Measurements from ENCODE around the gene RPS18. TPM values are rescaled to one million over a fixed set of nuclear protein-coding genes. Genes with fewer than 3 reads are reported as not detected.

The RPS18 gene
- total and polyA plus RNA-seq, 9 of the 15 experiments (the other 6 are each of a cell fraction or from before 2014, with no cell fraction given), result 5,023 to 17,516 (median 8,131) TPM

DNA sequence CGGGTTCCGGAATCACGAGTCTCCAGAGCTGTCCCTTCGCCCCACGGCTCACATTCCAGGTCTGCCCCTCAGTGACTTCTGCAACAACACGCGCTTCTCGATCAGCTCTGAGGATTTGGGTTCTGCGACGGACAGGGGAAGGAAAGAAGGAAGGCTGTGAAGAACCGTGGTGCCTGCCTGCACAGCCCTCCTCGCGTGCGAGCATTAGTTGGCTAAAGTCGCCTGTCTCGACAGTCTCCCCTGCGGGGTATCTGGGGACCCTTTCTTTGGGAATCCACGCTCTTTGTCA is 23.3 kb upstream of the RPS18 start (continued):
- TF ChIP-seq MGA (IDR thresholded peaks at IDR 0.05) (peak; percentile 91), PHF21A (IDR thresholded peaks at IDR 0.05; ENCODE audit: borderline replicate concordance, low read depth) (no peak), ZBTB17 (CRISPR knock-in tag; IDR thresholded peaks at IDR 0.05) (no peak), RFX5 (IDR thresholded peaks at IDR 0.05; ENCODE audit: low read depth, low read length) (no peak), ARNT (IDR thresholded peaks at IDR 0.05) (peak; percentile 52 to 88; a peak in 2 of 4 replicates), ATF1 (CRISPR knock-in tag; IDR thresholded peaks at IDR 0.05) (no peak), ATF1 (tag; IDR thresholded peaks at IDR 0.05) (no peak), TAF9B (IDR thresholded peaks at IDR 0.05; ENCODE audit: partially characterized antibody) (no peak), MEF2D (tag; conservative IDR thresholded peaks at IDR 0.05; ENCODE audit: low read depth) (no peak), ZNF561 (CRISPR knock-in tag; conservative IDR thresholded peaks at IDR 0.05) (no peak), ZNF354B (CRISPR knock-in tag; IDR thresholded peaks at IDR 0.05) (no peak), PBX2 (CRISPR knock-in tag; IDR thresholded peaks at IDR 0.05; ENCODE audit: low read depth) (no peak), PBX2 (tag; conservative IDR thresholded peaks at IDR 0.05; ENCODE audit: low read depth) (no peak), MTA3 (IDR thresholded peaks at IDR 0.05; ENCODE audit: borderline replicate concordance) (no peak), ZKSCAN1 (IDR thresholded peaks at IDR 0.05; ENCODE audit: low read depth, low read length) (no peak)
- TF ChIP-seq, protein P1, sequence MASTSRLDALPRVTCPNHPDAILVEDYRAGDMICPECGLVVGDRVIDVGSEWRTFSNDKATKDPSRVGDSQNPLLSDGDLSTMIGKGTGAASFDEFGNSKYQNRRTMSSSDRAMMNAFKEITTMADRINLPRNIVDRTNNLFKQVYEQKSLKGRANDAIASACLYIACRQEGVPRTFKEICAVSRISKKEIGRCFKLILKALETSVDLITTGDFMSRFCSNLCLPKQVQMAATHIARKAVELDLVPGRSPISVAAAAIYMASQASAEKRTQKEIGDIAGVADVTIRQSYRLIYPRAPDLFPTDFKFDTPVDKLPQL (IDR thresholded peaks at IDR 0.05; ENCODE audit: extremely low read depth, insufficient read length), result no peak

Data from K562 (cell line).